Ureter (tissue), 1 donor: Measurements from ENCODE around the gene NTN5. TPM values are rescaled to one million over a fixed set of nuclear protein-coding genes. Genes with fewer than 3 reads are reported as not detected.

Experiments
- DNase-seq: peaks from one replicate; pipeline ENCODE4 v3.0.0-alpha.2; 2020; ENCODE audit warnings: low spot score
- total RNA-seq: library from RNA; stranded (reverse); gene quantifications from one replicate; pipeline ENCODE4 v1.2.4, GENCODE V29; 2023
- donor health status: DM: yes; HTN: yes; CAD: no.

Gene NTN5
- total RNA-seq, 1 donor from 2014 or later = 1.0 TPM

- peak; percentile 86 for DNase-seq
These were observed 58.2 kb downstream of the NTN5 start, which contains the start of gene FAM83E for GRCh38 chr19:48614436-48615230. Gene FAM83E, minus strand, starts transcription at chr19:48615076. Its CDS starts 1,704 bp downstream, at chr19:48613372.

GRCh38 chr19:48613852-48614435, 58.9 kb downstream of the NTN5 start:
- DNase-seq = no peak

- no peak for DNase-seq
These were observed 59.6 kb downstream of the NTN5 start for GRCh38 chr19:48613024-48613851.

- no peak for DNase-seq
These were observed 60.9 kb downstream of the NTN5 start for GRCh38 chr19:48611872-48612271.

Other genes starting within 250 kb of the NTN5 start
- 43.6 TPM for gene GRWD1, start 227.0 kb downstream of the NTN5 start, total RNA-seq
- gene KCNJ14, start 217.4 kb downstream of the NTN5 start, total RNA-seq = 1.5 TPM
- gene CYTH2, start 203.6 kb downstream of the NTN5 start, total RNA-seq = 61.6 TPM
- gene LMTK3, start 161.2 kb downstream of the NTN5 start, total RNA-seq = 5.1 TPM
- gene SULT2B1, start 120.8 kb downstream of the NTN5 start, total RNA-seq = 1.6 TPM
- not detected for gene SPACA4, start 66.3 kb downstream of the NTN5 start, total RNA-seq
- 12.7 TPM for gene FAM83E, start 57.9 kb downstream of the NTN5 start, total RNA-seq
- gene RPL18, start 53.8 kb downstream of the NTN5 start, total RNA-seq = 1,575 TPM
- gene SPHK2, start 53.5 kb downstream of the NTN5 start, total RNA-seq = 27.6 TPM
- 12.7 TPM for gene DBP, start 35.6 kb downstream of the NTN5 start, total RNA-seq
- 9.6 TPM for gene CA11, start 26.8 kb downstream of the NTN5 start, total RNA-seq
- gene FUT2, start 23.0 kb upstream of the NTN5 start, total RNA-seq = 35.4 TPM
- 2.2 TPM for gene MAMSTR, start 46.7 kb upstream of the NTN5 start, total RNA-seq
- 21.2 TPM for gene RASIP1, start 67.6 kb upstream of the NTN5 start, total RNA-seq
- gene IZUMO1, start 73.9 kb upstream of the NTN5 start, total RNA-seq = 0.91 TPM
- 5.0 TPM for gene FUT1, start 79.6 kb upstream of the NTN5 start, total RNA-seq
- not detected for gene FGF21, start 82.5 kb upstream of the NTN5 start, total RNA-seq
- gene BCAT2, start 138.0 kb upstream of the NTN5 start, total RNA-seq = 170 TPM
- 24.4 TPM for gene HSD17B14, start 163.5 kb upstream of the NTN5 start, total RNA-seq
- 23.0 TPM for gene PLEKHA4, start 195.6 kb upstream of the NTN5 start, total RNA-seq
- 56.2 TPM for gene PPP1R15A, start 199.4 kb upstream of the NTN5 start, total RNA-seq
- gene TULP2, start 225.7 kb upstream of the NTN5 start, total RNA-seq = not detected
- gene NUCB1, start 227.3 kb upstream of the NTN5 start, total RNA-seq = 232 TPM